Activated T-cell treated with anti-CD3 and anti-CD28 coated beads, Interleukin-2, amount 50 U/mL, for 48 hours (primary cell): Measurements from ENCODE around the gene SCUBE3.

ENCODE experiments used
- DNase-seq, 2 experiments: peaks; one replicate each; pipeline ENCODE4 v3.0.0-alpha.2; 2020

The SCUBE3 gene

GRCh38 chr6:35214869-35215664 lies 1.3 kb downstream of the SCUBE3 start:
- no peak for DNase-seq

DNA sequence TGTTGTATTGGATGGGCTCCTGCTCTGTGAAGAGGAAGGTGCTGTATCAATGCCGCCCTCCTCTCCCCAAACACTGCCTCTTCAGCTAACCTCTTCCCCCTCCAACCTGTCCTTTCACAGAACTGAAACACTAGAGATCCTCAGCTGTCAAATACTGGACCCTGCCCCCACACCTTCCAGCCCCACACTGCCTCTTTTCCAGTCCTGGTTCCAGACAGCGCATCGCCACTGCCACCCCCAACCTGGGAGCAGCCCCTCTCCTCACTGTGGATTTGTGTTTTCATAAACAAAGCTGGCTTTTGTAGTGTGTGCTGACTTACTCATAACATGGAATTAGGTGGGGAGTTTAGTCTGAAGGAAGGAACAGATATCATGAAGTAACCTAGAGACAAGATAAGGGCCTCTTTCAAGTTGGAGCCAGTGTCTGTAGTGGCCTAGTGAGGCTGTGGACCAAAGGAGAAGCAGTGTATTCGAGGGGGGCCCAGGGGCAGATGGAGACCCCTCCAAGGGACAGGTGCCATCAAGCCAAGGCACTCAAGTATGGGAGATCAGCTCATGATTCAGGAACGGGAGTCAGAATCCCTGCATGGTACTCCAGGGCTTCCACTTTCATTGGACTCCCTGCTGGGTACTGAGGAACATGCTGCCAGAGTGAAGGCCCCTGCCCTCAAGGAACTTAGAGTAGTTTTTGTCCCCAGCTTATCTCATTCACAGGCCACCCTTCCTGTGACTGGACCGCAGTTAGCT lies 2.1 kb downstream of the SCUBE3 start:
- DNase-seq = no peak

DNA sequence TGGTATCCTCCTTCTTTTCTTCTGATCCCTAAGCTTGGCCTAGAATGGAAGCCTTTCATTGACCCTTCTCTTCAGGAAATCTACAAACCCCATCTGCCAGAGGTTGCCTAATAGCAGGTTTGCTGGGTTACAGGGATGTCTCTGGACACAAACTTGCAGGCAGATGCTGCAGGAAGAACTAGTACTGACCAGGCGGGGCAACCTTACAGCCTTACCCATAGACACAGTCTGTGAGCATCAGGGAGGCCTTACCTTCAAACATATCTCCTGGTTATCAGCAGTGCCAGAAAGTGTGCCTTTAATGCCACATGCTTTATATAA lies 2.6 kb downstream of the SCUBE3 start:
- no peak for DNase-seq

DNA sequence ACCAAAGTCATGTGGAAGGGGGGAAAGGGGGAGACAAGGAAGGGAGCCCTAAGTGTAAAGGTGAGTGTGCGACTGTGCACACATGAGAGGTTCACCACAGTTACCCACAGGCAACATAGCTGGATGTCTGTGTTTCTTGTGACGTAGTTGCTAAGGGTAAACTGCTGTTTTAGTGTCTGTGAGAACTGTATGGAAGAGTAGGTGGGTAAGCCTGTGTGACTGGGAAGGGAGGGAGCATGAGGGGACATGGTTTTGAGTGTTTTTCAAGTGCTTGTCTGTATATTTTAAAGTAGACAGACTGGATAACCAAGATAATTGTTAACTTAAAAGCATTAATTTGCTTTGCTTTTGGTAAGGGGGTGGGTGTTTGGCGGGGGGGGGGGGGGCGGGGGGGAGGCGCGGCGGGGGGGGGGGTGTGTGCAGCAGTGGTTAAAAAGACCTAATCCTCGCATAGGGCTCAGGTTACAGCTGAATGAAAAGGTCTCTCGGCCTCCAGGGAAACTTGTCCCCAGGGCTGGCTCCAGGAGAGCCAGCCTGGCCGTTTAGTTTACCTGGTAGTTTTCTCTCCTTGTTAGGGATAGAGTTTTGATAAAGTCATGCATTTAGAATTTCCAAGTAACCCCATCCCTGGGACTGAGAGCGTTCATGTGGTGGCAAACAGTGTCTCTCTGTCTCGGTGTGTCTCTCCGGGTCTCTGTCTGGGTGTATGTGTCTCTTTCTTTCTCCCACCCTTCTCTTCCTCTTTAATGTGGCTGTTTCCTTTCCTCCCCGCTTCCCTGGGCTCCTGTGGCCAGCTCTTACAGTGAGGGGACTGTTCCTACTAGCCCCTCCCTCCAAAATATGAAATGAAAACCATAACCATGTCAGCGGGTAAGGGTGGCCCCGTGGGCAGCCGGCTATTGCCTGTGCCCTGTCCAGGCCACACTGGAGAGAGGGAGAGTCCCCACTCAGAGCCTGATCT lies 3.4 kb downstream of the SCUBE3 start:
- DNase-seq = no peak

- no peak for DNase-seq
Observed at GRCh38 chr6:35218021-35218420, 4.3 kb downstream of the SCUBE3 start.

DNA sequence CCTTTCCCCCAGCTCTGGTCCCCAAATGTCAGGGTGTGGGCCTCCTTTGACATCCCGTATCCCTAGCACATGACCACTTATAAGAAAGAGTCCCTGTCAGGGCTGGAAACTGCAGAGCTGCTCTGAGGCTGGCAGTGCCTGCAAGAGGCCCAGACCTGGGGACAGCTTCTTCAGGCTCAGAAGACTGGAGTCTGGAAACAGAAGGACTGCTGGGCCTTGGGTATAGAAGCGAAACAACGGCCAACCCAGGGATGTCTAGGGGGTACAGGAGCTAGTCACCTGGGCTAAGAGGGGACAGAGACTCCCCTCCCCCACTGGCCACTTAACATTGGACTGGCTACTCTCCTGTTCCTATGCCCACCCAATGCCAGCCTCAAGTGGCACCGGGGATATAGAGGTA lies 4.7 kb downstream of the SCUBE3 start:
- no peak for DNase-seq

DNA sequence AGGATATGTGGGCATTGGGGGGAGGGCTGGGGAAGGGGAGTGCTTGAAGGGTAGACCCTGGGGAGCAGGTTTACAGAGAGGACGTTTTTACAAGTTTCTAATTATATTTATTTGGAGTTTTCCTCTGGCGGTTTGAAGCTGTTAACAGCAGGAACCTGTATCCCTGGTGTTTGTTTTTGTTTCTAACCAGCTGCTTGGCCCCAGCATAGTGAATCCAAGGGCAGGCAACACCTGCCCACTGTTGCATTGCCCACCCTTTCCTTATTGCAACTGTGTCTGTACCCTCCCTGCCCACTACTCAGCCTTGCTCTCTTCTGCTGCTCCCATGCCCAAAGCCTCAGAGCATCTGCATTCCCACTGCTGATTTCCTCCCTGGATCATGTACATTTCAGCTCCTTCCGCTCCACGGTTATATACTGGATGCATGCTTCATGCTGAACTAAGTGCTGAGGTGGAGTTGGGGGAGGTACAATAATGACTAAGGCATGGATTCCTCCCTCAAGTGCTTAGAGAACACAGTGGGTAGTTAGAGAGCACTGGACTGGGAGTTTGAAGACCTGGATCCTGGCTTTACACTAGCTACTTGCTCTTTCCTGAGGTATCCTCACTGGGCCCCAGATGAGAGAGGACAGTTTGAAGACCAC lies 6.0 kb downstream of the SCUBE3 start:
- no peak for DNase-seq

DNA sequence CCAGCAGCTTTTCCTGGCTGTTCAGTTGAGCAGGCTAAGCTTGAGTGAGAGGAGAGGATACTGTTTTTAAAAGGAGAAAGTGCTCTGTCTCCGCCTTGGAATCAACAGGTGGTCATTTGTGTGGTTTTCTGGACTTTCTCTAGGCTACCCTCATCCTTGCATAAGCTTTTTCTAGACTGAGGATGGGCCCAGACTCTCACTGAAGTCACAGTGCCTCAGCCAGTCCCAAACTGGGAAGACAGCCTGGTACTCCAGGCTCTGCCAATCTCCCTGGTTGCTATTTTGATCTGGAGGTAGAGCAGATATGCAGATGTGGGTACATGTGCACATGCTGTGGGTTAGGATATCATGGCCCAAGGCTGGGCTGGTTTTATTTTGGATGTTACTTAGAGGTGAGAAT lies 7.0 kb downstream of the SCUBE3 start:
- DNase-seq = no peak

GRCh38 chr6:35223396-35223795 lies 9.6 kb downstream of the SCUBE3 start:
- no peak for DNase-seq

GRCh38 chr6:35224720-35225119 lies 11.0 kb downstream of the SCUBE3 start:
- DNase-seq = no peak

DNA sequence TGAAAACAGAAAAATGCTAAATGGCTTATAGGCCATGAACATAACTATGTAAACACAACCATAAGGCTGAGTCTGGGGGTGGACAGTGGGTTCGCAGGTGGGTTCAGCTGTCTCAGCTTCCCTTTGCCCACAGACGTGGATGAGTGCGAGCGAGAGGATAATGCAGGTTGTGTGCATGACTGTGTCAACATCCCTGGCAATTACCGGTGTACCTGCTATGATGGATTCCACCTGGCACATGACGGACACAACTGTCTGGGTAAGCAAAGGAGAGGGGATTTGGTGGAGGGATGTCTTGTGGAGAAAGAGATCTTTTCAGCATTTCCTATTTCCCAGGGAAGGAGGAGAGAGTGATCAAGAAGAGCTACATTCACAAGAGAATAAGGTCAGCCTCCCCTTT lies 14.7 kb downstream of the SCUBE3 start:
- DNase-seq = no peak

- no peak for DNase-seq
Observed at GRCh38 chr6:35229304-35229703, 15.5 kb downstream of the SCUBE3 start.

DNA sequence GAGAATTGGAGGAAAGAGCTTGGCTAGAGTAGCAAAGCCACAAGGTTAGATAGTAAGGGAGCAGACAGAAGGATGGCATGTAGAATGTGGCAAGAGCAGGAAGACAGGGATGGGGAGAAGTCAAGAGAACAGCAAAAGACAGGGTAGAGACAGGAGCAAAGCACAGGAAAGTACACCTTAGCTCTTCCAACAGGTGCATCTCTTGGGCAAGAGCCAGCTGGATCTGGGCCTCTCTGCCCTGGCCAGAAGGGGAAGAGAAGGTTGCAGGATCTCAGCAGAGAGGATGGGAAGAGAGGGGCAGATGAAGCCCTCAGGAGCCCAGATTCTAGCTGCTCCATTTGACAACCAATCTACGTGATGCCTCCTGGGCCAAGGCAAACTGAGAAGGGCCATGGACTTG lies 16.7 kb downstream of the SCUBE3 start:
- DNase-seq = no peak

DNA sequence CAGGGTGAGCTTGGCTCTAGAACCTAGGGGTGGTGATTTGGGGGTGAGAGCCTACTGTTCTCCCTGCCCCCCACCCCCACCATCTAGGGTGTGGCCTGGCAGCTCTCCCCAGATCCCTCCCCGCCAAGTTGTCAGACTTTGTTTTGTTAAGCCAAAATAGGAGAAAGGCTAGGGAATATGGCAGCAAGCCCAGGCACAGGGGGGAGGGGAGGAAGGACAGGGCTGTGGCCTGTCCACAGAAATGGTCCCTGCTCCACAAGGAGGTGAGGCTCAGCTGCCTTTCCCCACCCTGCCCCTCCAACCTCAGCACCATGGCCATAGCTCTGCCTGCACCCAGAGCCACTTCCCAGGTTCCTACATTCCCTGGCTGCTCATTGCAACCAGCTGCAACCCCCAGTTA lies 17.2 kb downstream of the SCUBE3 start:
- DNase-seq = no peak

GRCh38 chr6:35231563-35231962 lies 17.8 kb downstream of the SCUBE3 start:
- no peak for DNase-seq

- DNase-seq = no peak
Observed at GRCh38 chr6:35234901-35235300, 21.1 kb downstream of the SCUBE3 start.

- no peak for DNase-seq
Observed at GRCh38 chr6:35236223-35236622, 22.5 kb downstream of the SCUBE3 start.

GRCh38 chr6:35237476-35237875 lies 23.7 kb downstream of the SCUBE3 start:
- DNase-seq = no peak

GRCh38 chr6:35238843-35239289 lies 25.1 kb downstream of the SCUBE3 start:
- no peak for DNase-seq

DNA sequence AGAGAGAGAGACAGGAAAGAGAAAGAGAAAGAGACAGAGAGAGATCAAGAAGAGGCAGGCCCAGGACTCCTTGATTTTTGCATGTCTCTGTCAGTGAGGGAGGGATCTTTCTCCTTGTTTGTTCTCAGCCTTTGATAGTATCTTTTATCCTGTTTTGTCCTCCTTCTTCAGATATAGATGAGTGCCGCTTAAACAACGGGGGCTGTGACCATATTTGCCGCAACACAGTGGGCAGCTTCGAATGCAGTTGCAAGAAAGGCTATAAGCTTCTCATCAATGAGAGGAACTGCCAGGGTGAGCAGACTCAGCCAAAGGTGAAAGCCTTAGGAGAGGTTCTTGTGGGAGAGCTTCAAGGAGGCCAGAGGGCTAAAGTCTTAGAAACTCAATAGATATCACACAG lies 25.8 kb downstream of the SCUBE3 start:
- DNase-seq = no peak

DNA sequence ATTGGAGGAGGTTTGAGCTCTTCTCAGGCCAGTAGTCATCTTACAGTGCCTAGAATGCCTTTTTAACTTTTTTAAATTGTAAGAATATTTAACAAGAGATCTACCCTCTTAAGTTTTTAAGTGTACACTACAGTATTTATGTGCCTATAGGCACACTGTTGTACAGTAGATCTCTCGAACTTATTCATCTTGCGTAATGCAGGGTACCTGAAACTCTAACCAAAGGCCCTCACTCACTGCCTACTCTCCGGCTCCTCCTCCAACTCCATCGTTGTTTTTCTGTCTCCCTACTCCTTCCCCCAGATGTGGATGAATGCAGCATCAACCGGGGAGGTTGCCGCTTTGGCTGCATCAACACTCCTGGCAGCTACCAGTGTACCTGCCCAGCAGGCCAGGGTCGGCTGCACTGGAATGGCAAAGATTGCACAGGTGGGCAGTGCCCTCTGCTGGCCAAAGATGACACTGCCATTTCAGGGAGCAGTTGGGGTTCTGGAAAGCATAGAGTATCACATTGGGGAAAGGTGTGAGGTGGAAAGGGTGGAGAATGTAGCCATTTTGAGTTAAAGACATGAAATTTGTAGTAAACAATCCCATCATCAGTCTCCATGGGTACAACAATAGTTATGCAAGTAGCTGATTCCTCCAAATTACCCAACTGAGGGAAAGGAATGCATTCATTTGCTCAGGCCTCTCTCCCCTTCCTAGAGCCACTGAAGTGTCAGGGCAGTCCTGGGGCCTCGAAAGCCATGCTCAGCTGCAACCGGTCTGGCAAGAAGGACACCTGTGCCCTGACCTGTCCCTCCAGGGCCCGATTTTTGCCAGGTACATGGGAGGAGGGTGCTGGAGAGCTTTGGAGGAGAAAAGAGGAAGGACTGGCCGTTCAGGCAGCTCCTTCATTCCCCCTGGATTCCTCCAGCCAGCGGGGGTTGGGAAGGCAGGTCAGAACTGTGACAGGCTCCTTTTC lies 27.4 kb downstream of the SCUBE3 start:
- DNase-seq = peak; percentile 88 to 89

GRCh38 chr6:35242486-35242885 lies 28.7 kb downstream of the SCUBE3 start:
- no peak for DNase-seq
